ENCODE data around the gene PIAS2.

The PIAS2 gene

GRCh38 chr18:46761059-46761769 lies 156.1 kb downstream of the PIAS2 start:
- no peak for DNase-seq (ENCODE audit: low read depth)

GRCh38 chr18:46759890-46760289 lies 157.4 kb downstream of the PIAS2 start:
- DNase-seq (ENCODE audit: low read depth), result no peak

DNA sequence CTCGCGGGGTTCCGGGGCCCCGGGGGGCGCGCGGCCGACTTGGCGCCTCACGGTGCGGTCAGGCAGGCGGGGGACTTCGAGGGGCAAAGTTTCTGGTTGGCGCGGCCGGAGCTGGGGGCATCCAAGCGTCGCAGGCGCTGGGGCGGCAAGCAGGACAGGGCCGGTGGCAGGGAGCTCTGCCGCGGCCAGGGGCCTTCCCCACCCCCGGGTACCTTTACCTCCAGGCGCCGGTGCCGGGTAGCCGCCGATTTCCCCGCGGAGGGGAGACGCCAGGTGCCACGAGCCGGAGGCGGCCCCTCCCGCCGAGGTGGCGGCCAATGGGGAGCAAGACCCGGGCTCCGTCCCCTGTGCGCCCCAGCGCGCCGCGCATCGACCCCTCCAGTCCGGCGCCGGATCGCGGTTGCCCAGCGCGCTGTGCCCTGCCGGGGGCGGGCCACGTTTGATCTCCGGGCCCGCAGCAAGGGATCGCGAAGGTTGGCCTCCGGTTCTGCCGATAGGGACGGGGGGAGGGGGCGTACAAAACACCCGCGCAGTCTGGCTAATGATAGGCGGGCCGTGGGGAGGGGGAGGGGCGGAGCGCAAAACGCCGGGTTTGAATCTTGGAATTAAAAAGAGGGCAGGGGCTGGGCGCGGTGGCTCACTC lies 160.6 kb downstream of the PIAS2 start, which contains the start of gene ST8SIA5:
Gene ST8SIA5, minus strand, starts transcription at position 495 of the 643 bp plus-strand sequence. CDS start 545 bp downstream, outside the sequence.
- DNase-seq (ENCODE audit: low read depth), result no peak

DNA sequence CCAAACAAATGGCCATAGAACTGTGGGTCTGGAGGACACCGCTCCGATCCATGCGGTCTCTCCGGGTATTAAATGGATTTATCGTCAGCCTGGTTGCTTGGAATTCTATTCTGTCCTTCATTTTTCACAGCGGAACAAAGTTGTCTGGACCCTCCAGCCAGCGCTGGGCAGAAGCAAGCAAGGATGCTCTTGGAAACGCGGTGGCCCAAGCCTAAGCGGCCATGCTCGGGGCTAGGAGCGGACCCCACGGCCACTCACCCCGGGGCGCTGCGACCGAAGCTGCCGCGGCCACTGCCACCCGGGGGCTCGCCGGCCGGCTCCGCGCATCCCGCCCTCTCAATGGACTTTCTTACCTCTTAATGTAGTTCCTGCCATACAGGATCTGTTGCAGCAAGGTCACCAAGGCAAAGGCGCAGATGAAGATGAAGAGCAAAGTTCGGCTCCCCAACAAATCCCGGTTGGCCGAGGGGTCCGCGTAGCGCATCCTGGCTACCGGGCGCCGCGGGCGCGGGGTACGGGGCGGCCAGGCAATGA lies 161.2 kb downstream of the PIAS2 start:
- no peak for DNase-seq (ENCODE audit: low read depth)

- no peak for DNase-seq (ENCODE audit: low read depth)
Observed at GRCh38 chr18:46755315-46756024, 161.8 kb downstream of the PIAS2 start.

DNA sequence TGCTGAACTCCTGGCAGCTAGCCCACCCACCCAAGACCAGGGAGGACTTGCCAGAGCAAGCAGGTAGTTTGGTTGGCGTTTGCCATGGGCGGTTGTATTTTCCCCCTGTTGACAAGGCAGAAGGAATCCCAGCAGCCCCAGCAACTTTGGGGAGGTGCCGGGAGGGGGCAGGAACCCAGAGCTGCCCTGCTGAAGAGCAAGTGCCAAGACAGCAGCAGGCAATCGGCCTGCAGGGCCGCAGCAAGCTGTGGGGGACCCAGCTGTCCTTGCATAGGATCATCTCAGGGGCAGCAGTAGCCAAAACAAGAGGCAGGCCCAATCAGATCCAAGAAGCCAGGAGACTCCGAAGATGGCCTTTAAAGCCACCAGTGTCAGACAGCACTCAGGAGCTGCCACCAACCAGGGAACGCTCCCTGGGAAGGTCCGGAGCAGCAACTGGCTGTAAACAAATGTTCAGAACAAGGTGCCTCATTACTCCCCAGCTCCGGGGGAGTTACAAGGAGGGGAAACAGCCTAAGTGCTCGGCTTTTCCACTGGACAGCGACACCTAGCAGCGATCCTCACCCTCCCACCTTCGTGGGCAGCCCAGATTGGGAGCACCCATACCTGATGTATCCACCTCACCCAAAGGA lies 162.5 kb downstream of the PIAS2 start:
- no peak for DNase-seq (ENCODE audit: low read depth)

DNA sequence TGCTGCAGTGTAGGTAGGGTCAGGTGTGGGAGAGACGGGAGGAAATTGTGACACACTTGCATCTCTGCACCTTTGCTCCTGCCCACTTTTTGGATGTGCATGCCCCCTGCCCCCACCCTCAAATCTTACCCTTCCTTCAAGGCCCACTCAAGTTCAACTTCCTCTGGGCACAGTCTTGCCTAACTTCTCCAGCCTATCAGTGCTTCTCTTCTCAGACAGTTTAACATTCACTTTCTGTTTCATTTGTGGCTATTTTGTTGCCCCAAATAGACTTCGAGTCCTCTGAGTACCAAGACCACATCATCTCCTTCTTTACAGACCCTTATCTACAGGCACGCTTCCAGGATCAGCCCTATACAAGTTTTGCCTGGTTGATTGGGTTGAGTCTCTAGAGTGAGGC lies 163.1 kb downstream of the PIAS2 start:
- DNase-seq (ENCODE audit: low read depth), result no peak

All from activated T-helper 1 cell treated with Interleukin-2 at 50 U/mL for 16 hours (primary cell).